H1 (cell line): ENCODE data around the gene MGLL. TPM values are rescaled to one million over a fixed set of nuclear protein-coding genes. Genes with fewer than 3 reads are reported as not detected.

ENCODE experiments used
- CHD2 ChIP-seq: IDR thresholded peaks from 2 replicates; pipeline ENCODE4 v1.6.1; 2012; ENCODE audit warnings: low read length, improper control_type of control experiment
- CHD7 ChIP-seq: fragments of 300-600 bp; sonication (generic); IDR thresholded peaks from 2 replicates; pipeline ENCODE4 v1.7.1; 2012; ENCODE audit warnings: low read length, moderate library complexity, mild to moderate bottlenecking, inconsistent platforms; ENCODE audit not compliant: insufficient replicate concordance
- JUND ChIP-seq: IDR thresholded peaks from 2 replicates; pipeline ENCODE4 v1.6.1; 2011; ENCODE audit warnings: mild to moderate bottlenecking, improper control_type of control experiment, low read length
- KDM1A ChIP-seq: fragments of 200-600, 300-600 bp; sonication (generic); IDR thresholded peaks from 2 replicates; pipeline ENCODE4 v1.7.1; 2016; ENCODE audit warnings: mild to moderate bottlenecking, low read length, borderline replicate concordance
- YY1 ChIP-seq: IDR thresholded peaks from 2 replicates; pipeline ENCODE4 v1.6.1; 2011; ENCODE audit warnings: low read depth, mild to moderate bottlenecking, low read length
- polyA plus RNA-seq, 7 experiments: library from polyadenylated mRNA; depleted of rRNA in 3 of 7; stranded (reverse) in 5 of 7; unstranded in 2 of 7; fragments of >200 nt in 5 of 7; fragments of 200-250 nt in 2 of 7; gene quantifications; 1 replicate in 5 of 7; 2 replicates in 1 of 7; 4 replicates in 1 of 7; pipeline versions ENCODE4 v1.2.1 to v1.2.3, GENCODE V29; 2011 to 2013; ENCODE audit warnings: missing spikeins in 2 of 7, mixed read lengths in 2 of 7
- total RNA-seq: library from RNA; stranded (reverse); fragmentation: NEBNext Ultra II Directional; extraction: Animal tissue kit (Norgen Biotek cat#: 25700); gene quantifications from 2 replicates; pipeline ENCODE4 v1.2.1, GENCODE V29; 2021

The MGLL gene
- total and polyA plus RNA-seq, 2 of the 8 experiments (the other 6 are each of a cell fraction or from before 2014, with no cell fraction given), result 0.05 to 0.34 TPM

GRCh38 chr3:127709320-127710060 lies 112.8 kb downstream of the MGLL start (continued):
- no peak for TF ChIP-seq CHD7
- no peak for TF ChIP-seq YY1
- TF ChIP-seq CHD2, result no peak
- no peak for TF ChIP-seq JUND
- TF ChIP-seq KDM1A, result no peak
